ENCODE measurements around the gene PBX1.

GRCh38 chr1:164635059-164635802 lies 76.2 kb downstream of the PBX1 start:
- TF ChIP-seq CTCF (IDR thresholded peaks at IDR 0.05) (no peak), IRF1 (CRISPR knock-in tag; IDR thresholded peaks at IDR 0.05) (no peak), FOXJ3 (CRISPR knock-in tag; IDR thresholded peaks at IDR 0.05; ENCODE audit: borderline replicate concordance) (no peak), FOXP4 (CRISPR knock-in tag; IDR thresholded peaks at IDR 0.05) (no peak), ATF1 (CRISPR knock-in tag; IDR thresholded peaks at IDR 0.05) (no peak)
